G401.6 (cell line): ENCODE data around the gene EPHX1.
"Not testable (repeated sequence)": the region's sequence is repeated elsewhere in the genome, so short reads cannot be mapped to it uniquely, and the experiment has no call there.

Source experiments
- FAIRE-seq: peaks from 2 replicates; lab custom pipeline; 2012; peaks lifted over from hg19 to GRCh38; lab: Jason Lieb, UNC

Gene EPHX1

DNA sequence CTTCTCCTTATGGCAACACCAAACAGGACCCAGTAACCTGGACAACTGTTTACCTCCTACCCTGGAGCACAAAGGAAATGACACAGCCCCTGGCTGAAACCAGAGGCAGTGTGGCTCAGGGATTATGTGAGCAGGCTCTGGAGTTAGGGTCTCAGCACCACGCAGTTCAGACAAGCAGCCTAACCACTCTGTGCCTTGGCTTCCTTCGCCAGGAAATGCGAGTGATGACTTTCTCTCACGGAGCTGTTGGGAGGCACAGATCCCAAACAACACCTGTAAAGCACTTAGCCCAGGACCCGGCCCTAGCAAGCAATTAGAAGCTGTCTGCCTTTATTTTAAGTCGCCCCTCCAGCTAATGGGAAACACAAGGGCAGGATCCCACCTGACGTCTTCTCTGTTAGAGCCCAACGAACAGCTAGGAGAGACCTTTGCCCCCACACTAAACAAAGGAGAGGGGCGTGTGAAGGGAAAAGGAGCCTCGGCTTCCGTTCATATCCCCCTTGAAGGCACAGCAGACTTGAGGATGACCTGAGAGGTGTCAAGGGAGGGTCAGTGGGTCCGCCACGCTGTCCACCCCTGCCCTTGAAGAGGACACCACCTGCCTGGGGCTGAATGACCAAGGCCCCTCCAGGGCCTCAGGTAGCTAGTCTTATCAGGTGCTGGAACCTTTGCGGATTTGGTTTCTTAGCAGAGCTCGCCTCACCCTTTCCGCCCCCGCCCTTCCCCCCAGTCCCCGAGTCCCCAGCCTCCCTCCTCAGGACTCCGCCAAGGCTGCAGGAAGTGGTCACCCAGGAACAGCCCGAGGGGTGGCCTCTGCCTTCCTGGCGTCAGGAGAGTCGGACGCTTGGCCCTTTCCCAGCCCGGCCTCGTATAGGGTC is 71.4 kb downstream of the EPHX1 start:
- FAIRE-seq: no peak

DNA sequence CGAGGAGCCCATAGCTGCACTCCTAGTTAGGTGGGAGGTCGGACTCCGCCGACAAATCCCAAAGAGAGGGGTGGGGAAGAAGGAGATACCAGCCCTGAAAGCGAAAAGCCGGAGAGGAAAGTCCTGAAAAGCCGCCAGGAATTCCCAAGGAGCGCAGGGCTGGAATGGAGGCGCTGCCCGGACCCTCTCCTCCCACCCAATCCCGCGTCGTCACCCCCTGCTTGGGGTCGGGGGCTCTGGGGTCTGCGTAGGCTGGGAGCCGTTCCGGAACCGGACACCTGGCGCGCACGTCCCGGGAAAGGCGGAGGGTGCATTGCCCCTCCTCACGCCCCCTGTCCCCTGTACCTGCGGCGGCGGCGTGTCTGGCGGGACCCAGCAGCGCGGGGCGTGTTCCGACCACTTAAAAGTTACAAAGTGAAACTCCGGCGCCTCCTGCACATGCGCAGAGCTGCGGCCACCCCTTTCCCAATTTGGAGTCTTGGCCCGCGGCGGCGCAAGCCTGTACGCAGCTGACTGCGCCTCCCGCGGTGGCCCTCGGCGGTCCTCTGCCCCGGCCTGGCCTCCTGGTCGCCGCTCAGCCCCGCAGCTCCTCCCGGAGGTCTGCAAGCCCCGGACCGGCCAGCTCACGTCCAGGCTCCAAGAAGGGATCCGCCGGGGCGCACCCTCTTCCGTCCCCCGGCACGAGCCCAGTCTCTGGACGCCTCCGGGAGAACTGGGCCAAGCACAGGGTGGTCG is 72.2 kb downstream of the EPHX1 start, which contains the start of gene TMEM63A:
Gene TMEM63A (minus strand): TSS at position 422 of the 735 bp plus-strand sequence. CDS start 4,800 bp downstream, outside the sequence.
- no peak for FAIRE-seq

DNA sequence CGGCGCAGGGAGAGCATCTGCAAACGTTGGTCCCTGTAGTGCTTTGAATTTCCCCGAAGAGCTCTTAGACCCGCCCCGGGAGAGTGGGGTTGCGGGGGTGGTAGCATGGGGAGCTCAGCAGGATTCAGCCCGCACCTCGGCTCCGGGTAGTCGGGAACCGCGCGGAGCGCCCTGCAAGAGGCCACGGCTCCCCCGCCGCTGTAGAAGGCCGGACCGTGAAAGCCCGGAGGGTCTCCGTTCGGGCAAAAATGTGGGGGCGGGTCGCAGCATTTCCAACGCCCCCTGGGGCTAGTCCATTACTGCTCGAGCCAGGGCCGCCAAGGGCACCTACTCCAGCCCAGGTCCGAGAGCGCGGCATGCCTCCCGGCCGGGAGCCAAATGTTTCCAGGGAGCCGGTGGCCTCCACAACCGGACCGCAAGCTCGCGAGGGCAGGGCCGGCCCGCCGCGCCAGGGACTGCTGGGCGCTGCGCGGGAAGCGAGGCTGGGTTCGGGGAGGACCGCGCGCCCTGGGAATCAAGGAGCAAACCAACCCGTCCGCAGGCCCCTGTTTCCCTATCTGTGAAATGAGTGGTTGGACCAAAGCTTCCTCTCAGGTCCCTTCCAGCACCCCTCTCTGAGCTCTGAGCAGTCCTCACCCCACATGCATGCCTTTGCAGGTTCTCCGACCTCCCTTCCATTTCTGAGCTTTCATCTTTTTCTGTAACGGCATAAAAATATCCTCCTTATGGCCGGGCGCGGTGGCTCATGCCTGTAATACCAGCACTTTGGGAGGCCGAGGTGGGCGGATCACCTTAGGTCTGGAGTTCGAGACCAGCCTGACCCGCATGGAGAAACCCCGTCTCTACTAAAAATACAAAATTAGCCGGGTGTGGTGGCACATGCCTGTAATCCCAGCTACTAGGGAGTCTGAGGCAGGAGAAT is 73.0 kb downstream of the EPHX1 start:
- no peak for FAIRE-seq

DNA sequence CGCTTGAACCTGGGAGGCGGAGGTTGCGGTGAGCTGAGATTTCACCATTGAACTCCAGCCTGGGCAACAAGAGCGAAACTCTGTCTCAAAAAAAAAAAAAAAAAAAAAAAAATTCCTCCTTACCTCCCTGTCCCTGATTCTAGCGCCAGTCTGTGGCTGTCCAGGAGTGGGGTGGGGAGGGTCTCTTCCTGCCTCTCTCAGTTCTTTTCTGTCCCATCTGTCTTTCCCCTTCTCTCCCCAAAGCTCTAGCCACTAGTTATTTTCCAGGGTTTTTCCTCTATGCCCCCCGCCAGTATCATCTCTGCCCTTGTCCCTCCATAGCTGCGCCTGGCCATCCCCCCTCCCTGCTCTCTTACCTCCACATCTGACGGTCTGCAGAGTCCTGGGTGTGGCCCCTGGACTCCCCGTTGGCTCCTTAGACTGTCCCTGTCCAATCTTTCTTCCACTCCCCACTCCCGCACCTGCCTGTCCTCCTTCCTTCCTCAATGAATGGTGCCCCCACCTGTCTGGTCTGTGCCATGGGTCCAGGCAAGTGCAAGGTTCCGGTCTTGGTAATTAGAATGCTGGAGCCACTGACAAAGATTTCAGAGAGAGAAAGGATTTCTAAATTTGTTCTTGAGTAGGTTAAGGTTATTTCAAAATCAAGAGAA is 73.8 kb downstream of the EPHX1 start:
- FAIRE-seq: no peak

DNA sequence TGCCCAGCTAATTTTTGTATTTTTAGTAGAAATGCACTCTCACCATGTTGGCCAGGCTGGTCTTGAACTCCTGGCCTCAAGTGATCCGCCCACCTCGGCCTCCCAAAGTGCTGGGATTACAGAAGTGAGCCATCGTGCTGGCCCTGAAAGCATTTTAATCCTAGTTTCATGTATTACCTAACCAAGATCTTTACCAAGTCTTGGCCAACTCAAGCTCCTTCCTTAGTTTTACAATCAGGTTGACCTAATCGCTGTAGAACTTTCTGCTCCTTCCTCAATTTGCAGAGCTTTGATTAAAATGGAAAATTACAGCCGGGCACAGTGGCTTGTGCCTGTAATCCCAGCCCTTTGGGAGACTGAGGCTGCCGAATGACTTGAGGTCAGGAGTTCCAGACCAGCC is 75.4 kb downstream of the EPHX1 start:
- no peak for FAIRE-seq

DNA sequence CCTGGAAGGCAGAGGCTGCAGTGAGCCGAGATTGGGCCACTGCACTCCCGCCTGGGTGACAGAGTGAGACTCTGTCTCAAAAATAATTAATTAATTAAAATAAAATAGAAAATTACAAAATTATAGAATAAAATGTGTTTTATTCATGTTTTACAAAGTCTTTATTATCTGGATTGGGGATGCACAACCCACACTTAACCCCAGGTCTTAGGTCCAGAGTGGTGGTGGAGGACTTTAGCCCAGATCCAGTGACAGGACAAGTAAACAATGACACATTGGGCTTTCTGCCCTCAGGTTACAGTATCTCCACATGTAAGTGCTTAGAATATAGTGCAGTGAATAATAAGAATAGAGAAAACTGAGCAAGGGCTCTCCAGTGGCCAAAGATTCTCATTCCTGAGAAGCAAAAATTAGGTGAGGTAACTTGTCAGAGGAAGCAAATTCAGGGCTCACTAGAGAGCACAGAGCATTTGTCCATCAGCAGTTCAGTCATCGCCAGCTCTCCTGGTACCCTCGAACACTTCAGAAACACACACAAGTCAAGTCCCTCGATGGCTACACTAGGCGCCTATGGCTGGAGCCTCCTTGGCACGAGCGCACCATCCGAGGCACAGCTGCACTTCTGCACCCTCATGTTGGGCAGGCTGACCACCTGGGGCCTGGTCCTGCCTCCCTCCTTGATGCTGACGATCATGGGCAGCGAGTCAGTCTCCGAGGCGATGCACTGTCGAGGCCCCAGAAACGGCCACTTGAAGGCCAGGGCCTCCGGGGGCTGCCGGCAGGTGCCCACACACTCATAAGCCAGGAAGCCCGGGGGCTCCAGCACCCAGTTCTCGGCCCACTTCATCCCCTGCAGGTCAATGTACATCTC is 76.5 kb downstream of the EPHX1 start:
- no peak for FAIRE-seq

DNA sequence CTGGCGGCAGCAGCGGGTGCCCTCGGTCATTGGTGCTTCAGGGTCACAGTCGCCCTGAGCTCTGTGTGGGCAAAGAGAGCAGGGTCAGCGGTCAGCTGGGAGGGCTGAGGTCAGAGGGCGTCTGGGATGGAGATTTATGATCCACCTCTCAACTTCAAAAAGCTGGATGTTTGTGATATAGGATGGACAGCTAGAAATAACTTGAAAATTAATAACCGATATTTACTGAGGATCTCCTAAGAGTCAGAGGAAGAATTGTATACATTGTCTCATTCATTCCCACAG is 77.0 kb downstream of the EPHX1 start:
- no peak for FAIRE-seq

DNA sequence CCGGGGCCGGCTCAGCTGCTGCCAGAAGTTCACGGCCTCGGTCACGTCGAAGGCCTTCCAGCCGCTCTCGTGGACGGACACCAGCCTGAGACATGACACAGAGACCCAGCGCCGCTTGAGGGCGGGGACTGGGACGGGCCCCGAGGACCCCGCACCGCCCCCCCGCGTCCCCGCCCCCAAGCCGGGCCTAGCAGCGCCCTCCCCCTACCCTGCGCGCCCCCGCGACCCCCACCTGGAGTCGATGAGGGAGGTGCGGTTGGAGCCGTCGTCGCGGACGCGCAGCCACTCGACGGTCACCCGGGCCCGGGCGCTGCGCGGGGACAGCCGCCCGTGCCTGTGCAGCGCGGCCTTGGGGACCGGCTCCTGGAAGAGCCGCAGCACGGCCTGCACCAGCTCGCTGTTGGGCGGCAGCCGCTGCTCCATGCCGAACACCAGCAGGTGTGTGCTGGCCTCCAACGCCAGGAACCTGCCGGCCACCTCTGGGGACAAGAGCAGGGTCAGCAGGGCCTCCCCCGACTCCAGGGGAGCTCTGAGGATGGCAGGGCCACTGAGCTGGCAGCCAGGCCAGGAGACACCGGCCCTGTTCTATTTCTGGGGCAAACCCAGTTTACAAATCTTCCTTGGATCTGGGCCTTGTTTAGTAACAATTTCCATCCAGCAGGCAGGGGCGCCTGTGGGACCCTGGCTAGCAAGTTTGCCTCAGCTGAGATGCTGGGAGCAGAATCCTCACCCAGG is 77.8 kb downstream of the EPHX1 start:
- FAIRE-seq: not testable (repeated sequence)

DNA sequence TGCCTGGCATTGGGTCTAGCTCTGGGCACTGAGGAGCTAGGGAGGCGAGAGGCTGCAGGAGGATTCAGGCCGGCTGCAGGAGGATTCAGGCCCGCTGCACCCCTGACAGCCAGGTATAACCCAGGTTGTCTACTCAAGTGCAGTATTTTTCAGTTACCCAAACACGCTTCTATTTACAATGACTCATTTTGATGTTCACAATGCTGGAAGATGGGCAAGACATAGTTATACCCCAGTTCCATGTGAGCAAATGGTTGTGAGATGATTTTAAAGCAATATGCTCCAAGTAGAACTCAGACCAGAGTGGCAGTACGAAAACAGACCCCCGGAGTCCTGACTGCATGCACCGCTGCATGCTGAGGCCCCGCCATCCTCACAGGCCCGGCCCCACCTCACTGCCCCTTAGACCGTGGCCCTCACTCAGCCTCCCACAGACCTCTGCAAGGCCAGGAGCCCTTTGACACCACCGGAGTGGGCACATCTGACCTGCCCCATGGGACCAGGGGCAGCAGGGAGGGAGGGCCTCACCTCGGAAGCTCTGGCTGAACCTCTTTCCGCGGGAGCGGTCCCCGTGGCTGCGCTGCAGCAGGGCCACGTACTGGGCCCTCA is 78.5 kb downstream of the EPHX1 start:
- FAIRE-seq: no peak

DNA sequence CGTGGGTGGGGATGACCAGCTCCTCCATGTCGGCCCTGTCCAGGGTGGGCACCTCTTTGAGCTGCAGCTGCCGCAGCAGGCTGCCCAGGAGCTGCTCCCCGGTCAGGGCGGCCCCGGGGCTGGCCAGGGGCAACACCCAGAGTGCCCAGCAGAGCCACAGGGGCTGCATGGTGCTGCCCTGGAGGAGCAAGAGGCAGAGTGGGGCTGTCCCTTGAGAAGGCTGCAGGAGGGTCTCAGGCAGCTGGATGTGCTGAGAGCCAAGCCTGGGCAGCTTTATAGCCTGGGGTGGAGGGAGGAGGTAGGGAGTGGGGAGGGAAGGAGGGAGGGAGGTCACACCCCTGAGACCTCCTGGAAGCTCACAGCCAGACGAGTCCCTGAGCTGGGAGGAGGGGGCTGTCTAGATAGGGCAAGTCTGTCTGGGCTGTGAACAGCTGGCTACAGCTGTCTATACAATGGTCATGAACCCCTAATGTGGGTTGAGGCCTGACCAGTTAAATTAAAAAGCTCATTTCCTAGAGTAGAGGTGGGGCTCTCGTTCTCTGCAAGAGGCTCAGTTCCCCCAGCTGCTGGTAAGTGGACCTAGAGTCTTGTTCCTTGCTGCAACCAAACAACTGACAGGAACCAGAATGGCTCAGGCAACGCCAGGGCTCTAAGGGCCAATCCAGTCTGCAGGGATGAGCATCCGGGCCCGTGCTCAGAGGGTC is 79.1 kb downstream of the EPHX1 start, which contains the start of gene LEFTY1:
Gene LEFTY1 (minus strand): TSS at position 249 of the 704 bp plus-strand sequence. CDS start 80 bp downstream, at position 169.
- no peak for FAIRE-seq

DNA sequence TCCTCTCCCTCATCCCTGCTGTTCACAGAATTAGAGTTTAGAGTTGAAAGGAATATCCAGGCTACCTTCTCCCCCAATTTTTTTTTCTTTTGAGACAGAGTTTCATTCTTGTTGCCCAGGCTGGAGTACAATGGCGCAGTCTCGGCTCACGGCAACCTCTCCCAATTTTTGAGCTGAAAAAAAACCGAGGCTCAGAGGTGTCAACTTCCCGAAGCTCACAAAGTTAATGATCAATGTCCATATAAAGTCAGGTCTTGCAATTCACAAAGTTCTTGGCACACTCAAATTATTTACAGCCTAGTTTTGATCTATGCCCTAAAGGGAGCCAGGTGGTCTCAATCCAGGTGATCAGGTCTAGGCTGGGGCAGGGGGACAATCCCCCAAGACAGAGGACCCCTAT is 79.8 kb downstream of the EPHX1 start:
- no peak for FAIRE-seq

DNA sequence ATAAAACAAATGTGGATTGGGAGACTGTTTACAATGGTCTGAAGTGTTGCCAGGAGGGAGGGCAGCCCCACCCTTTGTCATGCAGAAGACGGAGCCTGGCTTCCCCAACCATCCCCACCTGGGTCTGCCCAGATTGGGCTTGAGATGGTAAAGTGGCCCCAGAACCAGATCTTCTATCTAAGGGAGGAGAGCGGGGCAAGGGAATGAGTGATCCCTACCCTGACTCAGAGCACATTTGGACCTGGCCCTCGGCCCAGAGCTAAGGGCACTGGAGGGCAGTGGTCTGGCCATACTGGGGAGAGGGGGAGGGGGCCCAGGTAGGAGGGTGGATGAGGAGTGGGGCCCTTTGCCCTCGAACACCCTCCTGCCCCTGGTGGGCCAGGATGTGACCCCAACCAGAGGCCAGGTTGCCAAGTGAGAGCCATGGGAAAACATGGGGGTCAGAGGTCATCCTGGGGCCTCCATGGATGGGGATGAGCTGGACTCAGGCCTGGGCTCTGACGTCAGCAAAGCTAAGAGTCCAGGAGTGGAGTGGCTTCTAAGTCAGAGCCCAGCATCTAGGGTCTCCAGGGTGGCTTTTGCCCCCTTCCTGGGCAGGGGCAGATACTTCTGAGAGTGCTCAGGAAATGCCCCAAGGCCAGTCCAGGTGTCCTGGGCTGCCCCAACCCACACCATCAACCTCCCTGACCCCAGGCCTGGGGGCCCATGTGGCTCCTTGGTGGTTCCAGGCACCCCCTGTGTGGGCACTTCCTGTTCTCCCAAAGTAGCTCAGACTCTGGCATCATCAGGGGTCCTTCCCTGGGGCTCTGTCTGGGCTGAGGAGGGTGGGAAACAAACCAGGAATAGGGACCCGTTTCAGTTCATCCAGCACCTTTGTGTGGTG is 80.7 kb downstream of the EPHX1 start:
- no peak for FAIRE-seq

DNA sequence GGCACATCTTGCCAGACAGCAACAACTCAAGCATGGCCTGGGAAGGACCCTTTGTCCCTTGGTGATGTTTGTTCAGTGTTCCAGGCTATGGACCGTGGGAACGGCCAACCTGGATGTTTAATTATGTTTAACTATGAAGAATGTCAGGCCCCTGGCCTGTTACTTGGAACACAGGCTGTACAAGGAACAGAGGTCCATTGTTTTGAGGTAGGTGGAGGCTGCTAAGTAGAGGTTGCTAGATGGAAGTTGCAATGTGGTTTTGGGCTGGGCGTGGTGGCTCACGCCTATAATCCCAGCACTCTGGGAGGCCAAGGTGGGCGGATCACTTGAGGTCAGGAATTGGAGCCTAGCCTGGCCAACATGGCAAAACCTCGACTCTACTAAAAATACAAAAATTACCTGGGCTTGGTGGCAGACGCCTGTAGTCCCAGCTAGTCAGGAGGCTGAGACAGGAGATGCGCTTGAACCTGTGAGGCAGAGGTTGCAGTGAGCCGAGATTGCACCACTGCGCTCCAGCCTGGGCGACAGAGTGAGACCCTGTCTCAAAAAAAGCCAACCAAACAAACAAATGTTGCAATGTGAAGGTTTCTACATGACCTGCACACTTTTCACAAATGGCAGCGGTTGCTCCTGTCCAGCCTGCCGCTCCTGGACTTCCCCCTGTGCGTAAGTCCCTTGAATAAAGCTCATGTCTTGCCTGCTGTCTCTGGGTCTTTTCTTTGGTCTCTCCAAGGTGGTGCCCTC is 81.5 kb downstream of the EPHX1 start:
- FAIRE-seq: no peak

DNA sequence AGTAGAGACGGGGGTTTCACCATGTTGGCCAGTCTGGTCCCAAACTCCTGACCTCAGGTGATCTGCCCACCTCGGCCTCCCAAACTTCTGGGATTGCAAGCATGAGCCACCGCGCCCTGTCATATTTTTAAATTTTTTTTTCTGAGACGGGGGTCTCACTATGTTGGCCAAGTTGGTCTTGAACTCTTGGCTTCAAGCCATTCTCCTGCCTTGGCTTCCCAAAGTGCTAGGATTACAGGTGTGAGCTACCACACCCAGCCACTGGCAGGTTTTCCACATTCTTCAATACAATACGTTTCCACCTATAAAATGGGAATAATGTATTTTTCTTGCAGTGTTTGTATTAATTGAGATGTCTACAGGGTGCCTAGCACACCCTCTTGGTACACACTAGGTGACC is 82.4 kb downstream of the EPHX1 start:
- no peak for FAIRE-seq
